Smooth muscle cell (in vitro differentiated cells): ENCODE results near the gene KLF3. TPM values are rescaled to one million over a fixed set of nuclear protein-coding genes. Genes with fewer than 3 reads are reported as not detected.

ENCODE experiments used
- DNase-seq: peaks from one replicate; lab custom pipeline; 2025; ENCODE audit not compliant: unreplicated experiment; lab: John Stamatoyannopoulos, UW
- H2AFZ ChIP-seq: fragments of 200-600 bp; sonication (generic); 2 replicates; pipeline ENCODE4 v1.6.0; 2016; ENCODE audit warnings: antibody characterized with exemption, low read depth, mild to moderate bottlenecking
- H3F3A ChIP-seq: fragments of 200-600 bp; sonication (generic); 2 replicates; pipeline ENCODE4 v1.6.0; 2017; ENCODE audit warnings: antibody characterized with exemption, low read depth
- H3K27ac ChIP-seq: fragments of 200-600 bp; sonication (generic); 2 replicates; pipeline ENCODE4 v1.5.1; 2016; ENCODE audit warnings: low read depth, mild to moderate bottlenecking
- H3K27me3 ChIP-seq: fragments of 200-600 bp; sonication (generic); 2 replicates; pipeline ENCODE4 v1.6.1; 2016; ENCODE audit warnings: low read depth, mild to moderate bottlenecking
- H3K36me3 ChIP-seq: fragments of 200-600 bp; sonication (generic); 2 replicates; pipeline ENCODE4 v1.5.1; 2016; ENCODE audit warnings: low read depth
- H3K4me1 ChIP-seq: fragments of 200-600 bp; sonication (generic); 2 replicates; pipeline ENCODE4 v1.5.1; 2016; ENCODE audit warnings: low read depth
- H3K4me2 ChIP-seq: fragments of 200-600 bp; sonication (generic); 2 replicates; pipeline ENCODE4 v1.6.0; 2016; ENCODE audit warnings: mild to moderate bottlenecking
- H3K4me3 ChIP-seq: fragments of 200-600 bp; sonication (generic); 2 replicates; pipeline ENCODE4 v1.5.1; 2016; ENCODE audit warnings: mild to moderate bottlenecking
- H3K79me2 ChIP-seq: fragments of 200-600 bp; sonication (generic); 2 replicates; pipeline ENCODE4 v1.6.0; 2016; ENCODE audit warnings: low read depth, mild to moderate bottlenecking
- H3K9ac ChIP-seq: fragments of 200-600 bp; sonication (generic); 2 replicates; pipeline ENCODE4 v1.6.0; 2016; ENCODE audit warnings: low read depth
- H3K9me3 ChIP-seq: fragments of 200-600 bp; sonication (generic); replicated peaks from 2 replicates; pipeline ENCODE4 v1.5.1; 2016; ENCODE audit warnings: low read depth
- H4K20me1 ChIP-seq: fragments of 200-600 bp; sonication (generic); 2 replicates; pipeline ENCODE4 v1.6.0; 2016; ENCODE audit warnings: low read depth
- CTCF ChIP-seq: fragments of 200-600 bp; sonication (generic); IDR thresholded peaks from 2 replicates; pipeline ENCODE4 v1.5.1; 2017; ENCODE audit warnings: borderline replicate concordance, mild to moderate bottlenecking, antibody characterized with exemption; ENCODE audit not compliant: insufficient read depth, poor library complexity, severe bottlenecking
- WGBS: methylation state at CpG from one replicate; pipeline ENCODE4 v1.1.7; 2016; ENCODE audit warnings: low lambda C conversion rate; 5-methylcytosine and 5-hydroxymethylcytosine counted together
- polyA plus RNA-seq: library from polyadenylated mRNA; unstranded; fragments of >200 nt; fragmentation: Nextera tagmentation; extraction: Ambion mirVana; gene quantifications from 2 replicates; pipeline ENCODE4 v1.2.1, GENCODE V29; 2016
- total RNA-seq: library from RNA; depleted of rRNA; stranded (reverse); fragments of >200 nt; gene quantifications from 2 replicates; pipeline ENCODE4 v1.2.3, GENCODE V29; 2014

Gene KLF3
- total and polyA plus RNA-seq, 2 experiments from 2014 or later, result 26.0 to 37.5 TPM

DNA sequence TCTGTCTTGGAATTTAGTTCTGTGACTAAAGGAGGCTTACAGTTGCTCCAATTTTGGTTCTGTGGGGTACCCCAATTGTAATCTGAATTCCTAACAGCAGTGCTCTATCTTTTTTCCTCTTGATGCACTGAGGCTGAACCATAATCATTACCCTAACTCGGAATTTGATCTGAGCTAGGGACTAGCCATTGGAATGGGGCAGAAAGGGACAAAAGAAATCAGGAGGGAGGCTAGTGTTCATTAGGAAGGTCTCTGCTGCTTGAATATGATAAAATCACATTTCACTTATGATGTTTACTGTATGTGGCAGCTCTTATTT is 2.7 kb downstream of the KLF3 start:
- Histone ChIP-seq H3K9ac (peak overlapping the region; percentile 95), H3K36me3 (no peaks in the 10 kb centered on the region), H2AFZ (peak overlapping the region; percentile 40), H3F3A (peaks cover 22% of the 10 kb centered on the region), H3K4me1 (peaks cover 54% of the 10 kb centered on the region), H3K4me3 (peak overlapping the region; percentile 98), H3K4me2 (peak overlapping the region; percentile 88), H3K27ac (peak overlapping the region; percentile 99), H4K20me1 (peaks cover 16% of the 10 kb centered on the region), H3K79me2 (peaks cover 87% of the 10 kb centered on the region), H3K9me3 (no peaks in the 10 kb centered on the region), H3K27me3 (no peaks in the 10 kb centered on the region)
- no peak for DNase-seq
- 0% methylated on average over 1 of the region's 1 CpG for WGBS
- TF ChIP-seq CTCF, result no peak

DNA sequence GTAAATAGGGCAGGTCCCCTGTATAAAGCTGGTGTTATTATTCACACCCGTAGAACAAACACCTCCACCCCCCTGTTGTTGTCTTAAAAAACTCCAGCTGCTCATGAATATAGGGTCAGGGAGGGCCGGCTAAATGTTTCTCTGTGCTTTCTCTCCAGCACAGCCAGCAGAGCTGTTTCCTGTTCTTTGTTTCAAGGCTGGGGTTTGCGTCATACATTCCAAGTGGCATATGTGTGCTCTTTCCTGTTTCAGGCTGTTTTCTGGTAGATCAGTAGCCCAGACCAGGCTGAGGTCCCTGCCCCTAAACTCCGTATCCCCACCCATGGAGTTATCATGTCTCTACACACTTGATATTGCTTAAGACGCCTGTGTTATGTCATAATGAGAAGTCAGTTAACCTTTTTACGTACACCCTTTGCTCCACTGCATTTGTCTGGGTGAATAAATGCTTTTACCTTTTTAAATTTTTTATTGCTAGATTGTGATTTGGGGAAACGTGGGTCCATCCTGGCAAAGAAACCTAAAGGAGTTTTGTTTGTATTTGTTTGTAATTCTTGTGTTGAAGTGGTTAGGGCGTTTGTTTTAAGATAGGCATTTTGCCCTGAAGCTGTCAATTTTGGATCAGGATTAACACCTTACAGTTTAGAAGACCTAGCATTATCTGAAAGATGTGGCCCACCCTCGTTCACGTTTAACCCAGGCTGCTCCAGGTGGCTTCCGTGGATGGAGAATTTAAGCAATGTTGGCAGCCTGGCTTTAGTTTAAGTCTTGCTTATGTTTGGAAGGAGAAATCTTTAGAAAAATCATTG is 3.3 kb downstream of the KLF3 start:
- H3K27me3 ChIP-seq, result no peaks in the 10 kb centered on the region
- H3K27ac ChIP-seq, result peak overlapping the region; percentile 99
- peak; percentile 12 for DNase-seq
- H3K9ac ChIP-seq, result peak overlapping the region; percentile 95
- WGBS, result 3% methylated on average over 11 of the region's 11 CpGs
- peaks cover 21% of the 10 kb centered on the region for H4K20me1 ChIP-seq
- H3K4me2 ChIP-seq, result peak overlapping the region; percentile 88
- no peaks in the 10 kb centered on the region for H3K9me3 ChIP-seq
- peak overlapping the region; percentile 40 for H2AFZ ChIP-seq
- TF ChIP-seq CTCF, result no peak
- peaks cover 27% of the 10 kb centered on the region for H3F3A ChIP-seq
- peaks cover 60% of the 10 kb centered on the region for H3K4me1 ChIP-seq
- H3K36me3 ChIP-seq, result no peaks in the 10 kb centered on the region
- H3K79me2 ChIP-seq, result peaks cover 87% of the 10 kb centered on the region
- H3K4me3 ChIP-seq, result peak overlapping the region; percentile 98

DNA sequence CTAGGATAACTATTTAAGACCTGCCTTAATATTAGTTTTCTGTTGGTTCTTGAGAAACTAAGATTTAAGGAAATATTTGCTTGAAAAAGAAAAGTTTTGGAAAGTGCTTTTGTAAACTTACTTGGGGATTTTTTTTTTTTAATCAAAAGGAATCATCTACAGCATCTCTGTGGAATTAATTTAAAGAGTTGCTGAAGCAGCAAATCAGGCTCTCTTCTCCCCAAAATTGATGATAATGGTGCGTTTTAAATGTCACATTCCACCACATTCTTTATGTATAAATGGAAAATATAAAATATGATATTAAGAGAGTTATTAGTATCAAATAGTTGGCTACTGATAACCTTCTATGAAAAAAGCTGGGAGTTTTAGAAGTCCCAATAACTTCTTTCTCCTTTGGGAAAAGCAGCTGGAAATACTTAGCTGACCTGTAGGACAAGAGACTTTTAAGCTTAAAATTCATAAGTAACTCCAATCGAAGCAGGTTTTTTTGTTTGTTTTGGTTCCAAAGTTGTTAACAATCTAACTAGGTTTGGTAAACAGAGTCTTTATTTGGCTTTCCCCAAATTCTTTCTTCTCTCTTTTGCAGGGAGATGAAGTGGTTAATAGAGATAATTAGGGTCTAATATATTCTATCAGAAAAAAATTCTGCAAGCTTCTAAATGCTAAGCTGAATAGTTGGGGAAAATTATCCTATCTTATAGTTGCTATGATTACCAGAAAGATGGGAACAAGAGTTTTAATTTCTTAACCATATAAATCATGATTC is 4.4 kb downstream of the KLF3 start:
- WGBS, result 40% methylated on average over 2 of the region's 2 CpGs
- no peaks in the 10 kb centered on the region for H3K27me3 ChIP-seq
- peaks cover 85% of the 10 kb centered on the region for H3K79me2 ChIP-seq
- H3K4me2 ChIP-seq, result peak overlapping the region; percentile 88
- DNase-seq, result no peak
- H3F3A ChIP-seq, result peaks cover 33% of the 10 kb centered on the region
- TF ChIP-seq CTCF, result no peak
- no peaks in the 10 kb centered on the region for H3K36me3 ChIP-seq
- no peak overlapping the region for H2AFZ ChIP-seq
- H3K9me3 ChIP-seq, result no peaks in the 10 kb centered on the region
- peak overlapping the region; percentile 98 for H3K4me3 ChIP-seq
- H4K20me1 ChIP-seq, result peaks cover 32% of the 10 kb centered on the region
- H3K4me1 ChIP-seq, result peaks cover 71% of the 10 kb centered on the region
- H3K27ac ChIP-seq, result peak overlapping the region; percentile 99
- peak overlapping the region; percentile 95 for H3K9ac ChIP-seq
